Medulla oblongata (tissue), 1 donor: Measurements from ENCODE around the gene DNAJC27.
A peak's percentile ranks its signal among the peaks of the same experiment; 100 is the strongest.
"Not testable (repeated sequence)": the region's sequence is repeated elsewhere in the genome, so short reads cannot be mapped to it uniquely, and the experiment has no call there.

ENCODE experiments used
- DNase-seq: peaks from one replicate; pipeline ENCODE4 v3.0.0-alpha.2; 2015; ENCODE audit errors: extremely low spot score

The DNAJC27 gene

DNA sequence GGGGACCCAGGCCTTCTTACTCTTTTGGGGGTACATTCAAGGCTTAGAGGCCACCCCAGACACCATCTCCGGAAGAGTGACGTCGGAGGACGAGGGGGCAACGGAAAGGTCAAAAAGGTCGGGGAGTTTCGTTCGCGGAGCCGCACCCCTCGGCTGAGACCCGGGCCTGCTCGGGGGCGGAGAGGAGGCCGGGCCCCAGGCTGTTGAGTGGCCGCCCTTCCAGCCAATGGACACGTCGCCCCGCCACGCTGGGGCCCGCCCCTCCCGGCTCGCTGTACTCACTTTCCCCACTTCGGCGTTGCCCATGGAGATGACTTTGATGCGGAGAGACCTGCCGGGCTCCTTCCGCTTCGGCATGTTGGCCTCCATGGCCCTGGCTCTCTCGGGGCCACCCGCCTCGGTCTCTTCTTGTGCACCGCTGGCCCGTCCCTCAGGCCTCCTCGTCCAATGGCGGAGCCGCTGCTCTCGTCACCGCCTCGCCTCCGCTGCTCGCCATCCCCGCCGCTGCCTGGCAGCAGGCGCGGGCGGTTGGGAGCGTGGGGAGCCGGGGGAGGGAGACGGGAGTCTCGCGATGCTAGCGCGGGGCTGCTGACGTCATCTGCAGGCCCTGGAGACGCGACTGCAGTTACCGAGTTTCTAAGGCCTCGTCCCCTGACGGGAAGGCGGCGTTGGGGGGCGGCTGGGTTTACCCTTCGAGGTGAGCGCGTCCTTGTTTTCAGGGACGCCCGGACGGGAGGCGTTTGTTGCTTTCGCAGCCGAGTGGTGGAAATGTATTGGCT lies at the start of gene DNAJC27:
Gene DNAJC27, minus strand, starts transcription at position 420 of the 779 bp plus-strand sequence. Its CDS starts 51 bp downstream, at position 369.
- DNase-seq, result peak; percentile 99

DNA sequence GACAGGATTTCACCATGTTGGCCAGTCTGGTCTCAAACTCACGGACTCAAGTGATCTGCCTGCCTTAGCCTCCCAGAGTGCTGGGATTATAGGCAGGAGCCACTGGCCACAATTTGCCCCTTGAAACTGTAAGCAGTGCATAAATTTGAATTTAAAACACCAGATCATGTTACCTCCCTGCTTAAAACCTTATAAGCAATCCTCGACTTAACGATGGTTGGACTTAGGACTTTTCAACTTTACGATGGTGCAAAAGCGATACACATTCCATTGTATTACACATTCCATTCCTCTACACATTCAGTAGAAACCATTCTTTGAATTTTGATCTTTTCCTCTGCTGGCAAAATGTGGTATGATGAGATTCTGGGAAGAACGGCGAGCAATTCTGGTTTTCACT lies 46.9 kb upstream of the DNAJC27 start:
- DNase-seq, result no peak

DNA sequence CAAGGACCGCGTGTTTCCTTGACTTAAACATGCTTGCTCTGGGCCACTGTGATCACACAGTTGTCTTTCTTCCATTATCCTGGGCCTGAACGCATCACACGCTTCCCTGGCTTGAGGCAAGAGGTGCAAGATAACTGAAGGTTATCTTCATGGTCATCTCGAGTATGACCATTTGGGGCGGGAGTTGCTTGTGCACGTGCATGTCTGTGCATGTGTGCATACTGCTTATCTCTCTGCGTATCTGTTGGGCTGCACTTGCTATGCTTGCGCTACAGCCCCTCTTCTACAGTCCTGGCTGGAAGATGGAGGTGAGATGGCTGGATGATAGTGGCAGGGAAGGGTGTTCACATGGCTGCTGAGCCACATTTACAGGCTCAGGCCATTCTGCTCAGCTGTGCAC lies 42.9 kb upstream of the DNAJC27 start:
- no peak for DNase-seq

DNA sequence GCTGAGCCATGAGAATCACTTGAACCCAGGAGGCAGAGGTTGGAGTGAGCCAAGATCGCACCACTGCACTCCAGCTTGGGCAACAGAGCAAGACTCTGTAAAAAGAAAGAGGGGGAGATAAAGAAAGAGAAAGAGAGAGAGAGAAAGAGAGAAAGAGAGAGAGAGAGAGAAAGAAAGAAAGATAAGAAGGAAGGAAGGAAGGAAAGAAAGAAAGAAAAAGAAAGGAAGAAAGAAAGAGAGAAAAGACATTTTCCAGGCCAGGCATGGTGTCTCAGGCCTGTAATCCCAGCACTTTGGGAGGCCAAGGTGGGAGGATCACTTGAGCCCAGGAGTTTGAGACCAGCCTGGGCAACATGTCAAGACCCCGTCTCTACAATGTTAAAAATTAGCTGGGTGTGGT lies 39.6 kb upstream of the DNAJC27 start:
- DNase-seq, result not testable (repeated sequence)

DNA sequence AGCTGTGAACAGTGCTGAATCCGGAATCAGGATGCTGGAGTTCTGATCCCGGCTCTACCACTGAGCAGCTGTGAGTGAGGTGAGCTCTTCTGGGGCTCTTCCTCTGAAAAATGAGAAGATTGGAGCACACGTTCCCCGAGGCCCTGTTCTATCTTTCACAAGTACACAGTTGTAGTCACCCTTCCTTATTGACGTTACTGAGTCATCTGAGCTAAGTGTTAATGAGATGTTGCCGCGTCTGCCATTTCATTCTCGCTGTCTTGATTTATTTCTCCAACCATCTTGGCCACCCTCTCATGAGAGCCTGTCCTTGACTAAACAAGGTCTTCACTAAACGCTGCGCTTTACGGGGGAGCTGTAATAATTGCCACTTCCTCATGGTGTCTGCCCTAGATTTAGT lies 38.2 kb upstream of the DNAJC27 start:
- DNase-seq, result no peak

DNA sequence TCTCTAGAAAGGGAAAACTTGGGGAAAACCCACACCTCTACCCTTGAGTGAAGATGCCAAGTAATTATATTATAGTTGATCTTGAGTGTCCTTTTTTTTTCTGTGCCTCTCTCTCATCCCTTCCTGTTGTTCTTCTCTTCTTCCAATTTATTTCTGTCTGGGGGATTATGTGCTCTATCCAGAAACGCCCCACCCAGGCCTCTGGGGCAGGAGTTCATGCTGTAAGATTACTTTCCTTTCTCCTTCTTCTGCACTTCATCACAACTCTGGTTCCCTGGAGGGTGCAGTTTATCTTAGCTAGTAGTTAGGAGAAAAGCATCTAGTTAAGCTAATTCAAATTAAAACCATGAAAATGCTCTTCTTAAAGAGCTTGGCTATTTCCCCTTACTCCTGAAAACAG lies 30.3 kb upstream of the DNAJC27 start:
- no peak for DNase-seq

DNA sequence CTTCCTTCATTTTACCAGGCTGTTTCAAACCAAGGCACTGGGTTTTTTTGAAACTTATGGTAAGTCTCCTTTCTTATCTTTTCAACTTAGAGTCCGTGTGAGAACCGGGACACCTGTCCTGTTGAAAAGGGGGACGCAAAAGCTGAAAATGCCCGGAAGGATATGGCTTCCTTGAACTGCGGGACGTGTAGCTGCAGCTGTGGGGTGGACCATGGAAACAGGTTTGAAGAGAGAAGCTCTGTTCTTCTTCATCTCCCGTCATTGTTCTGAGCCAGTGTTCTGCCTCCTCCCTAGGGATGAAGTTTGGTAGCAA lies 29.5 kb upstream of the DNAJC27 start:
- no peak for DNase-seq

DNA sequence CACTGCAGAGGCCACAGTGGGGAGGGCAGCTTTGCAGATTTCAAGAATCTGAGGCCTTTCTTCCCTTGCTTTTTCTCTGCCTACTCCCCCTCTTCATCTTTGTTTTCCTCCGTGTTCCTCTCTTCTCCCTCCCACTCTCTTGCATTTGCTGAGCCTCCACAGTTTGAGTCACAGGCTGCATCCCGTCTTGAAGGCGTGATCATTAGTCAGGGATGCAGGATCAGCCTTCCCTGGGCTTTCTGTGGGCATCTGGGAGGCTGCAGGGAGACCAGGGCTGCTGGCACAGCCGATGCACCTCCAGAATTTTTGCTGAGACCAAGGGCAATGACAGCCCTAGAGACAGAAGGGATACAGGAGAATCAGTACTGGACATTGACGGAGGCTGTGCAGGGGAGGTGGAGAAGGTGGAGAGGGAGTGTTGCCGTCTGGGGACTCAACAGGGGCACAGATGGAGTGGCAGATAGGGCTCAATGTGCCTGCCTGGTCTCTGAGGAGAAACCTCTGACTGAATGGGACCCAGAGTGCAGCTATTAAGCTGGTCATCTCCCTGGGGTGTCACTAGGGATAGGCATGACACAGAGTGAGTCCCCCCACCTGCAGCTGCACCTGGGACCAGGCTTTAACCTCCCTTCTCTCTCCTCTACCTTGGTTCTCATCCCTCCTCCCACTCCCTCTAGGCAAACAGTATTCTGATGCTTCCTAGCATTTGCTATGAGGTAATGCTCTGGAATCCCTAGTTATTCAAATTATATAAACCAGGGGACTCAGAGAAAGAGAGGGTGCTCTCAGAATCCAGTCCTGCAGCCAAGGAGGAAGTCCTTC lies 29.0 kb upstream of the DNAJC27 start:
- DNase-seq, result no peak

DNA sequence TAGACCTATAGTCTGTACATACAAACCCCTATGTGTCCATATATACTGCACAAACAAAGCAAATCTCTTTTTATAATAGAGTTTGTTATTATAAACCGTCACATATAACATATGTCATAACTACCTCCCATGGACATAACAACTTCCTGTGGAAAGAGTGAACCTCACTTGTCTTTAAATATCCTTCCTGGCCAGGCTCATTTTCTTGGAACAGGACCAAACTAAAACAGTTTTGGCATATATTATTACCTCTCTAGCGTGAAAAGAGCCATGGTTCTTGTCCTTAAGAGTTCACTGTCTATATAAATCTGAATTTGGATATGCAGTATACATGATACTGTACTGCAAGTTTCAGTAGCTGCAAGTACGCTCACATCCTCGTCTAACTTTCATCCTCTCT lies 28.3 kb upstream of the DNAJC27 start:
- DNase-seq, result no peak

DNA sequence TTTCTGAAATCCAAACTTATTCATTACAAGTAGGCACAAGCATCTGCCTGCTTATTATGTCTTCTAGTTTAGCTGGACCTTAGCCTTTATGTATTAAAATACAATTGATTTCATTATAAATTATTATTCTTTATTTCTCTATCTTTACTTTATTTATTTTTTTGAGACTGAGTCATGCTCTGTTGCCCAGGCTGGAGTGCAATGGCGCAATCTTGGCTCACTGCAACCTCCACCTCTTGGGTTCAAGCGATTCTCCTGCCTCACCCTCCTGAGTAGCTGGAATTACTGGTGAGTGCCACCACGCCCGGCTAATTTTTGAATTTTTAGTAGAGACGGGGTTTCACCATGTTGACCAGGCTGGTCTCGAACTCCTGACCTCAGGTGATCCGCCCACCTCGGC lies 27.3 kb upstream of the DNAJC27 start:
- DNase-seq, result not testable (repeated sequence)

DNA sequence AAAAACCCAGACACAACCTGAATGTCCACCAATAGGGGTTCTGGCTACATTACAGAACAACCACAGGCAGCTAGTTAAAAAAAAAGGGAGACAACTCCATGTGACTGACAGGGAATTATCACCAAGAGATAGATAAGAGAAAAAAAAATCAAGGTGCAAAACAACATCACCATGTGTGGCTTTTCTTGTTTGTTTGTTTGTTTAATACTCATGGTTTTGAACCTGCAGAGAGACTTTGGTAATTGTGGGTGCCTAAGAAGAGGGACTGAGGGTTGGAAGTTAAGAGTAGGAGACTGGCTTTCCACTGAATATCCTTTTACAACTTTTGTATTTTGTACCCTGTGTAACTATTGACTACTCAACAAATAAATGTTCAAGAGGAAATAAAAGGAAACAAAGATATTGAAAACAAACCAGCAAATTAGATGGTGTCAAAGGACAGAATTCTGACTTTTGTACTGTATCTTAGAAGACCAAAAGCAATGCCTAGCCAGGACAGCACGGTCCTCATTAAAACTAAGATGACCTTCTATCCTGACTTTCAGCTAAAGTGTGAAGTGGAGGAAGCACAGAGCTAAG lies 22.5 kb upstream of the DNAJC27 start:
- DNase-seq, result no peak

DNA sequence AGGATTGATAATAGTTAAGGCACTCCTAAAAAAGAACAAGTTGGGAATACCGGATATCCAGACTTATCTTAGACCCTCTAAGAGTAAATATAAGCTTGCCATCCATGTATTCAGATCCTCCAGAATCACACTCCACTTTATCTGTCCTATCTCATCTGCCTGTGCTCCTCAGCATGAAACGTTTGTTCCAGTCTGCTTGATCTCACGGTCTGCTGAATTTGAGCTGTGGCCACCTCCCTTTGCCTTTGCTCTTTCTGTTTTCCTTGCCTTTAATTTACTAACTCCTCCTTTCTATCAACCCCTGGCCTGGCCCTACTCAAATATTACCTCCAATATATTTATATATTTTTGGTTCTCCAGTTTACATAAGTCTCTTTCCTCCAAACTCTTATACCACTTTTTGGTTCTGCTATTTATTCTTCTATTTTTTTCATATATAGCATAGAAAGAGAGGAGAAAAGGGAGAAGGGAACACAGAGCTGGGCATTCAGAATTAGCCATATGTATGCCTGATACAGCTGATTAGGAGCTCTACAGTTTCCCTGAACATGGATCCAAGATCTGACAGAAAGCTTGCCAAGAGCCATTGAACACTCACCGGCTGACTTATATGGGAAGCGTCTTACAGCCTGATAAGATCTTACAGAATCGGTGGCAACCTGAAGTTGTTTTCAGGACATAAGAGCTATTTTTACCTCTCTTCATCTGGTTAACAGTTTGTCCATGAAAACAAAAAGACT lies 21.8 kb upstream of the DNAJC27 start:
- DNase-seq, result no peak

DNA sequence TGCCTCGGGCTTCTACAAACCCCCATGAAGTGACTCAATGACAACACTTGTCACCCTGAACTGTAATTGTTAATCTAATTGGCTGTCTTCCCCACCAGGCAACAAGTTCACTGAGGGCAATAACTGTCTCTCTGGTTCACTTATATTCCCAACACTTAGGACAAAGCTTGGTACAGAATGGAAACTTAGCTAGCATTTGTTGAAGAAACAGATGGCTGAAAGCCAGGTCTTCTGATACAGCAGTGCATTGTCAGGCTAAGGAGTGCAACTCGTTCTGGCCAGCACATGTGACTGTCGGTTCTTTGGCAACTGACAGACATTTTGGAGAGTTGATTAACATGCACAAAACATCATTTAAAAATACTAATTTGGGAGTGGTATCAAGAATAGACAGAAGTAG lies 14.6 kb upstream of the DNAJC27 start:
- peak; percentile 90 for DNase-seq

DNA sequence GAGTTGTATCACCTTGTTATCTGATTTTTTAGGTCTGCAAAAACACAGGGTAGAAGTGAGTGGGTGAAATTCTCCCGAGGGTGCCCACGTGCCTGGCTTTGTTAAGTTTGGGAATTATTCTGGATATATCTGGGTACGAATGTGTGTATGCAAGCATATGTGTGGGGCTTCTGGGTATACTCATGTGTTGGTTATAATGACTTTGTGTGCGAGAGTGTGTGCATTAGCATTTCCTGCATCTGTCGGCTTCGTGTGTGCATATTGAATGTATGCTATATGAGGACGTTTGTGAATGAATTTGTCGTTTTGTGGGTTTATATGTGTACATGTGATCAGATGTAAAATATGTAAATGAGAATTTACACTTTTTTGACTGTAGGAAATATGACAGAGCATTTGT lies 13.8 kb upstream of the DNAJC27 start:
- DNase-seq, result no peak

DNA sequence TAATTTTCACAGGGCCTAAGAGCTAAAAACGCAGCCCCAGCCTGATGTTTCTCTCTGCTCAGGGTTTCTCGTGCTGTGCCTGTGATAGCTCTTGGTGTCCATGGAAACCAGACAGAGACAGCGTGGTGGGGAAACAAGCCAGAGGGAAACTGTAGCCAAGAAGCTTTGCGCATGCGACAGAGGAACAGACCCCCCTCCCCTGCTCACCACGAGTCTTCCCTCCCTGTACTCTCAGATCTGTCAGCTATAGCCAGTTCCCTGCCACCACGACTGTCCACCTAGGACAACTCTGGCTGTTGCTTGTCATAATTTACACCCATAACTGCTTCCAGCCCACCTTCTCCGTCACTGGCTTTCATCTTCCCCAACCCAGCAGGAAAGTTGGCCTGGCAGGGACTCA lies 13.2 kb upstream of the DNAJC27 start:
- peak; percentile 91 for DNase-seq

DNA sequence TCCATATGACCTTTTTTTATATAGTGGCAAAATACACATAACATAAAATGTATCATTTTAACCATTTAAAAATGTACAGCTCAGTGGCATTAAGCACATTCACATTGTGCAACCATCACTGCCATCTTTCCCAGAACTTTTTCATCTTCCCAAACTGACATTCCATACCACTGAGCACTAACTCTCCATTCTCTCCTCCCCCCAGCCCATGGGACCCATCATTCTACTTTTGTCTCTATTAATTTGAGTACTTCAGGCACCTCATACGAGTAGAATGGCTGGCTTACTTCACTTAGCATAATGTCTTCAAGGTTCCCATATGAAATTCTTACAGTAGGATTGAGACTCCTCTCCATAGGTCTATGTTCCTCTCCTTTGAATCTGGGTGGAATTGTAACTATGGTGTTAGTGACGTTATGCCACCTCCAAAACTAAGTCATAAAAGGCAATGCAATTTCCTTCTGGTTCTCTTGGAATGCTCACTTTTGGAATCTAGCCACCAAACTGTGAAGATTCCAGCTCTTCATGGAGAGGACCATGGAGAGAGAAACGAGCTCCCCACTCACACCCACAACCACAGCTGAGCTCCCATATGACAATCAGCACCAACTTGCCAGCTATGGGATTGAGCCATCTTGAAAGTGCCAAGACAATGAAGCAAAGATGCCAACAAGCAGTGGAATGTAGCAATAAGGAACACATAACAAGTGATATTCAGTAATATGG lies 9.8 kb upstream of the DNAJC27 start:
- no peak for DNase-seq

DNA sequence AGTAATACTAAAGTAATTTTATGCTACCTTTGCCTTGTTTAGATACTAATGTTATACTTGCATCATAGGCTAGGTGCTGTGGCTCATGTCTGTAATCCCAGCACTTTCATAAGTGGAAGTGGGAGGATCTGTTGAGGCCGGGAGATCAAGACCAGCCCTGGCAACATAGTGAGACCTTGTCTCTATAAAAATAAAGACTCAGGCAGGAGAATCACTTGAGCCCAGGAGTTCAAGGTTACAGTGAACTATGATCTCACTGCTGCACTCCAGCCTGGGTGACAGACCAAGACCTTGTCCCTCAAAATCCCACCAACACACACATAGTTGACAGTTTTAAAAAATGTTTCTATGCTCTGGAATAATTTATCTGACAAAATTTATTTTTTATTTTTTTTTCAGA lies 6.9 kb upstream of the DNAJC27 start:
- DNase-seq, result no peak

DNA sequence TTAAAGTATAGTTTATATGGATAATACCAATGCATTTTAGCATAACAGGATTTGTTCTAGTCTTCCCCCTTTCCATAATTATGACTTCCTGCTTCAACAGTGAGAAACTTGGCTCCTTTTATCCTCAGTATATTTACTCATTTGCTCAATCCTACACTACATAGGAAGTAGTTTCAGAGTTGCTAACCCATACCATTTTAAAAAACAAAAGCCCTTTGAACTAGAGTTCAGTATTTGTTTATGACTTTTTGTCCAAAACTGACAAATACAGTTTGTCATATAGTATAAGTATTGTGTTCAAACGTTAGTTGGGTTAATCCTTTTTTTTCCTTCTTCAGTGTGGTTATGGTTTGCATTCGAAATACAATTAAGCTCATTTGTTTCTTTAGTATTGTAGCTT lies 5.9 kb upstream of the DNAJC27 start:
- DNase-seq, result no peak

DNA sequence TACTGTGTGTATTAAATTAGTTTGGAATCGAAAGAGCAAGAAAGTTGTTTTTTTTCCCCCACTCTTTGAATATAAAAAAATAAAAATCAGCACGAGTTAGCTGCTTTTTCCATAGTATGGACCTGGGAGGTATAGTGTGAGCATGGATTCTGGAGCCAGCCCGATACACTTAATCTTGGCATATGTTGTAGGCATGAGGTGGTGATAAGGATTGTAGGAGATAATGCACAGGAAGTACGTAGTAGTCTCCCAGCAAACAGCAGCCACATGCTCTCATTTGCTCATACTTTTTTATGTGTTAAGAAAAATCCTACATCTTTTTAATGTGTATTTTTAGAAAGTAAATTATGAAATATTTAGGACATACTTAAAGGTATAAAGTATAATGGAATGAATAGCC lies 2.1 kb upstream of the DNAJC27 start:
- DNase-seq, result no peak

DNA sequence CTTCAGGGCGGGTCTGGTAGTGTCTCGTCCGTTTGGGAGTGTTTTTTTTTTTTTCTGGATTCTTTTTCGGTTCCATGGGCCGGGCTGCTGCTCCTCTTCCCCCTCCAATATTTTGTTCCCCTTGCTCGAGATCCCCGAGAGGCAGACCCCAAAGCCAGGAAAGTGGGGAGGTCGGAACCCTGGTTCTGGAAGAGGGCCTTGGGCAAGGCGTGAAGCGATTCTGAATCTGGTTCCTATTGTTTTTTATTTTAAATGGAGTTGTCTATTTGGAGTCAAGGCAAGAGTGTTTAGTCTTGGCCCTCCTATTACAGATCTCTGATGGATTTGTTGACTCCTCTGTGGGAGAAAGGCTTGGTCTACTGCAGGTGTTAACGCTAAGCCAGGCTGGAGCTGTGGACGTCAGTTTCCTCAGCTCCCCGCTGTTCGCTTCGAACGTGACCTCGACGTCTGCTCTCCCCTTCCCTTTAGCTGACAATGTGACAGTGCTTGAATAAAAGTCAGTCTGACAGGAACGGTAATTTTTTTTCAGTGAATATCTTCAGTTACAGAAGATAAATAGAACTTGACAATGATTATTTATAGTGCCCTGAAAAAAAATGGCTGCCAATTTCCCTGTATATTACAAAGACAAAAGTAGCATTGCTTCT lies 683 bp upstream of the DNAJC27 start:
- peak; percentile 69 for DNase-seq

DNA sequence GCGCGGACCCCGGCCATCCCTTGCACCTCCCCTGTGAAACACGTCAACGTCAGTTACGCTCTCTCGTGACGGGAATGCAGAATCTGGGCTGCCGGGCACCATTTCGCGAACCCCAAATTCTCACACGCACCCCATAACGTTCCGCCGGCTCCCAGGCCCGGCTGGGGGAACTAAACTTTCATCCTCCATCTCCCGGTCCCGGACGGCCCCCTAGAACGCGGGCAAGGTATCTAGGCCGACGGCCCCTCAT lies 544 bp downstream of the DNAJC27 start:
- DNase-seq, result no peak
